Suprapubic skin (tissue), 3 donors: Measurements from ENCODE around the gene DIAPH2.

ENCODE experiments used
- CTCF ChIP-seq, 2 donors: fragments of 200-600 bp in 1 of 2; fragments of 450-650 bp in 1 of 2; sonication (generic) in 1 of 2; IDR thresholded peaks; one replicate each; pipeline ENCODE4 v1.5.1; 2016 to 2019; ENCODE audit warnings: antibody characterized with exemption in 2 of 2, mild to moderate bottlenecking in 1 of 2, moderate library complexity in 1 of 2
- EP300 ChIP-seq: sonication (generic); formaldehyde crosslinking; IDR thresholded peaks from one replicate; pipeline ENCODE4 v1.6.1; 2017; ENCODE audit warnings: antibody characterized with exemption
- POLR2A ChIP-seq, 2 donors: fragments of 450-650 bp; IDR thresholded peaks; one replicate each; pipeline ENCODE4 v1.6.1; 2017; ENCODE audit warnings: antibody characterized with exemption in 2 of 2, mild to moderate bottlenecking in 2 of 2, moderate library complexity in 2 of 2

- TF ChIP-seq CTCF (IDR thresholded peaks at IDR 0.05) = no peak
- TF ChIP-seq EP300 = no peak
- TF ChIP-seq POLR2A (IDR thresholded peaks at IDR 0.05) = no peak
Observed at GRCh38 chrX:97123001-97123400, 438.4 kb downstream of the DIAPH2 start.
